IMR-90 (cell line): Measurements from ENCODE around the gene RNF6. TPM values are rescaled to one million over a fixed set of nuclear protein-coding genes. Genes with fewer than 3 reads are reported as not detected.
A peak's percentile ranks its signal among the peaks of the same experiment; 100 is the strongest.

Source experiments
- ATAC-seq: fragments of 200-7000 bp; cut with Tn5 transposase; 2 replicates; pipeline ENCODE4 v1.9.1; 2020; ENCODE audit warnings: low read depth, mild to moderate bottlenecking, moderate library complexity
- BruUV-seq: library from RNA; stranded (reverse); fragments of 400-500 nt; replicated peaks from 2 replicates; lab custom pipeline; 2021; lab: Mats Ljungman, UMichigan
- CTCF ChIA-PET: fragments of 300-600 bp; formaldehyde crosslinking; extraction: SDS; loops from one replicate; lab custom pipeline; 2021; ENCODE audit warnings: antibody characterized with exemption; lab: Yijun Ruan, JAX
- POLR2A ChIA-PET: fragments of 300-600 bp; sonication (Branson Sonifier 250); formaldehyde crosslinking; loops from one replicate; lab custom pipeline; 2022; ENCODE audit warnings: antibody characterized with exemption; ENCODE audit not compliant: unreplicated experiment; lab: Charles Lee
- DNase-seq: peaks from one replicate; pipeline ENCODE4 v3.0.0; 2013
- H2AFZ ChIP-seq: replicated peaks from 2 replicates; pipeline ENCODE3; 2013; ENCODE audit warnings: low read length, mild to moderate bottlenecking; ENCODE audit not compliant: poor library complexity
- H2AK5ac ChIP-seq: 2 replicates; pipeline ENCODE4 v1.6.1; 2013; ENCODE audit warnings: low read depth, low read length, inconsistent platforms
- H2AK9ac ChIP-seq: replicated peaks from 2 replicates; pipeline ENCODE3; 2013; ENCODE audit warnings: mild to moderate bottlenecking, low read depth, low read length, moderate library complexity; ENCODE audit not compliant: poor library complexity
- H2BK120ac ChIP-seq: 2 replicates; pipeline ENCODE4 v1.6.1; 2013; ENCODE audit warnings: low read depth, low read length, inconsistent platforms
- H2BK15ac ChIP-seq: 3 replicates; pipeline ENCODE4 v1.6.1; 2013; ENCODE audit warnings: low read depth, low read length, inconsistent platforms
- H2BK20ac ChIP-seq: 2 replicates; pipeline ENCODE4 v1.6.1; 2013; ENCODE audit warnings: low read depth, mild to moderate bottlenecking, inconsistent platforms, low read length, moderate library complexity
- H2BK5ac ChIP-seq: 2 replicates; pipeline ENCODE4 v1.6.1; 2013; ENCODE audit warnings: mild to moderate bottlenecking, low read depth, low read length, inconsistent platforms; ENCODE audit not compliant: poor library complexity, severe bottlenecking
- H3K14ac ChIP-seq: replicated peaks from 2 replicates; pipeline ENCODE4 v1.6.1; 2013; ENCODE audit warnings: low read depth, low read length, inconsistent platforms
- H3K18ac ChIP-seq: 2 replicates; pipeline ENCODE4 v1.6.1; 2013; ENCODE audit warnings: low read depth, low read length, control low read depth
- H3K23ac ChIP-seq: 2 replicates; pipeline ENCODE4 v1.6.1; 2013; ENCODE audit warnings: low read depth, low read length, inconsistent platforms
- H3K27ac ChIP-seq: 2 replicates; pipeline ENCODE4 v1.5.1; 2013; ENCODE audit warnings: mild to moderate bottlenecking, control low read depth, low read length; ENCODE audit not compliant: insufficient read depth
- H3K27me3 ChIP-seq: 2 replicates; pipeline ENCODE4 v1.6.1; 2013; ENCODE audit warnings: low read length; ENCODE audit not compliant: control insufficient read depth, insufficient read depth
- H3K36me3 ChIP-seq: 2 replicates; pipeline ENCODE4 v1.6.1; 2013; ENCODE audit warnings: low read length, mixed read lengths; ENCODE audit not compliant: control insufficient read depth, insufficient read depth
- H3K4ac ChIP-seq: 2 replicates; pipeline ENCODE4 v1.6.1; 2013; ENCODE audit warnings: low read depth, low read length, inconsistent platforms
- H3K4me1 ChIP-seq: 2 replicates; pipeline ENCODE4 v1.6.1; 2013; ENCODE audit warnings: low read length, mixed read lengths; ENCODE audit not compliant: control insufficient read depth, insufficient read depth
- H3K4me2 ChIP-seq: 2 replicates; pipeline ENCODE4 v1.6.1; 2013; ENCODE audit warnings: low read depth, mild to moderate bottlenecking, control low read depth, low read length, moderate library complexity
- H3K4me3 ChIP-seq: 2 replicates; pipeline ENCODE4 v1.5.1; 2013; ENCODE audit warnings: low read depth, mild to moderate bottlenecking, control low read depth, low read length, moderate library complexity; ENCODE audit not compliant: insufficient read depth
- H3K56ac ChIP-seq: 2 replicates; pipeline ENCODE4 v1.6.1; 2013; ENCODE audit warnings: low read length, inconsistent platforms; ENCODE audit not compliant: insufficient read depth; ENCODE audit errors: extremely low read depth
- H3K79me1 ChIP-seq, 2 experiments: 2 replicates each; pipeline ENCODE4 v1.6.1; 2013; ENCODE audit warnings: low read length in 2 of 2, inconsistent platforms in 1 of 2, low read depth in 1 of 2
- H3K9ac ChIP-seq: 2 replicates; pipeline ENCODE4 v1.6.1; 2013; ENCODE audit warnings: low read depth, low read length, control low read depth
- H3K9me1 ChIP-seq: 2 replicates; pipeline ENCODE4 v1.6.1; 2013; ENCODE audit warnings: low read length, inconsistent platforms; ENCODE audit not compliant: insufficient read depth
- H3K9me3 ChIP-seq: 2 replicates; pipeline ENCODE4 v1.6.1; 2013; ENCODE audit warnings: low read length; ENCODE audit not compliant: control insufficient read depth, insufficient read depth
- H4K20me1 ChIP-seq: 2 replicates; pipeline ENCODE4 v1.6.1; 2013; ENCODE audit warnings: low read length, inconsistent platforms; ENCODE audit not compliant: insufficient read depth
- H4K5ac ChIP-seq: 2 replicates; pipeline ENCODE4 v1.6.1; 2013; ENCODE audit warnings: mild to moderate bottlenecking, low read depth, low read length, control low read depth
- H4K8ac ChIP-seq, 2 experiments: 2 replicates each; pipeline ENCODE4 v1.6.1; 2013; ENCODE audit warnings: low read depth in 2 of 2, low read length in 2 of 2, control low read depth in 1 of 2, inconsistent platforms in 1 of 2
- H4K91ac ChIP-seq: 2 replicates; pipeline ENCODE4 v1.6.1; 2013; ENCODE audit warnings: low read depth, low read length, inconsistent platforms; ENCODE audit not compliant: insufficient read depth
- CHD1 ChIP-seq: IDR thresholded peaks from 2 replicates; pipeline ENCODE4 v1.6.1; 2012; ENCODE audit warnings: low read depth, low read length, improper control_type of control experiment
- MAZ ChIP-seq: IDR thresholded peaks from 2 replicates; pipeline ENCODE4 v1.6.1; 2012; ENCODE audit warnings: low read depth, mild to moderate bottlenecking, low read length, improper control_type of control experiment, moderate library complexity, borderline replicate concordance
- MXI1 ChIP-seq: IDR thresholded peaks from 2 replicates; pipeline ENCODE4 v1.6.1; 2012; ENCODE audit warnings: low read depth, mild to moderate bottlenecking, low read length, moderate library complexity, borderline replicate concordance
- NFE2L2 ChIP-seq: fragments of 150-350 bp; IDR thresholded peaks from 2 replicates; pipeline ENCODE4 v1.6.1; 2016; ENCODE audit warnings: low read depth, mild to moderate bottlenecking, low read length
- POLR2A ChIP-seq: IDR thresholded peaks from 2 replicates; pipeline ENCODE4 v1.6.1; 2012; ENCODE audit warnings: mild to moderate bottlenecking, low read depth, low read length
- RAD21 ChIP-seq: IDR thresholded peaks from 2 replicates; pipeline ENCODE4 v1.6.1; 2012; ENCODE audit warnings: low read length, improper control_type of control experiment
- RCOR1 ChIP-seq: IDR thresholded peaks from 2 replicates; pipeline ENCODE4 v1.6.1; 2012; ENCODE audit warnings: mild to moderate bottlenecking, low read length, improper control_type of control experiment; ENCODE audit not compliant: insufficient replicate concordance
- SMC3 ChIP-seq: fragments of 150-350 bp; IDR thresholded peaks from 2 replicates; pipeline ENCODE4 v1.6.1; 2016; ENCODE audit warnings: low read depth, mild to moderate bottlenecking, antibody characterized with exemption, low read length, moderate library complexity
- WGBS, 2 experiments: methylation state at CpG; one replicate each; pipeline versions ENCODE4 v1.1.5 to v1.1.7; 2013; ENCODE audit warnings: missing lambda C conversion rate in 2 of 2; ENCODE audit not compliant: insufficient read length in 1 of 2; ENCODE audit errors: extremely low coverage in 2 of 2; 5-methylcytosine and 5-hydroxymethylcytosine counted together
- dilution Hi-C: fragments of 300-500 bp; cut with HindIII; formaldehyde crosslinking; loops from one replicate; pipeline ENCODE4 v1.14.3; 2018; ENCODE audit warnings: low sequenced_read_pairs; ENCODE audit not compliant: unreplicated experiment
- in situ Hi-C: fragments of 300-500 bp; cut with MboI; formaldehyde crosslinking; loops from 3 replicates; pipeline ENCODE4 v1.14.3; 2019; ENCODE audit warnings: low sequenced_read_pairs, inconsistent platforms, mixed read lengths
- intact Hi-C: fragments of 100-400 bp; cut with micrococcal nuclease; formaldehyde crosslinking; loops from 2 replicates; pipeline ENCODE4 v1.10.0; 2022
- polyA plus RNA-seq, 3 experiments: library from polyadenylated mRNA; depleted of rRNA; stranded (reverse); fragments of >200 nt; gene quantifications; 2 replicates each; pipeline ENCODE4 v1.2.3, GENCODE V29; 2012; ENCODE audit warnings: low replicate concordance in 1 of 3
- total RNA-seq: library from RNA; depleted of rRNA; stranded (reverse); fragments of >200 nt; gene quantifications from 2 replicates; pipeline ENCODE4 v1.2.3, GENCODE V29; 2012
- TF ChIP-seq, protein P1 (sequence below): conservative IDR thresholded peaks from 2 replicates; pipeline ENCODE4 v1.5.1; 2012; ENCODE audit warnings: mild to moderate bottlenecking, low read depth, low read length, improper control_type of control experiment
- TF ChIP-seq, protein P2 (sequence below): fragments of 150-350 bp; IDR thresholded peaks from 2 replicates; pipeline ENCODE4 v1.6.1; 2017; ENCODE audit warnings: mild to moderate bottlenecking, antibody characterized with exemption, low read length, low read depth

RNF6 gene
- total and polyA plus RNA-seq, 2 of the 4 experiments (the other 2 are of a cell fraction) = 22.9 to 33.3 TPM

DNA sequence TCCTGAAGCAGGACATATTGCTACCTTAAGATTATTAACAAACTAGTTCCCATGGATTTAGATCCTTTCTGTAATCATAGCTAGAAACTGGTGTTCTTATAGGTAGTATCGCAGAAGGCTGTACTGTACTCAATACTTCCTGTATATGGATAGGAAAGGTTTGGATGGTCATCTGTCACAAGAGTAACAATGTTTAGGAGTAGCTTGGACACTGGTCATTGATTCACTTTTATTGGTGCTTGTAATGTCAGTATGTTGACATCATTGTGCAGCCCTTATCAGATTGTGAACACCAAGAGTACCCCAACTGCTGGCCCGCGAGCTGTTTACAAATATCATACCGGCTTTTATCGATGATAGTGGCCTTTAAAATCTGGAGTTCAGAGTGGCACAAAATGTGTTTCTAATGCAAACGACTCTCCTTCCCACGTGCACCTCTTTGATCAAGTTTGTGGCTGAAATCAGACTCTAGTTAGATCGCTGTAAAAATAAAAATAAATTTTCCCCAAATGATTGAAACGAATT, 31.2 kb upstream of the RNF6 start:
- Histone ChIP-seq H3K18ac (no peak overlapping the region), H3K4me1 (no peaks in the 10 kb centered on the region), H3K27me3 (peaks cover 2% of the 10 kb centered on the region; the same call in 1 of the 2 replicates), H2AK9ac (no peak overlapping the region), H3K4me2 (peak overlapping the region; percentile 66), H2BK15ac (no peak overlapping the region), H3K9ac (no peak overlapping the region), H3K9me3 (no peaks in the 10 kb centered on the region), H2BK5ac (no peak overlapping the region), H4K91ac (no peak overlapping the region), H3K4me3 (peak overlapping the region; percentile 82; the same call in 1 of the 2 replicates), H2AFZ (peak overlapping the region; percentile 99), H3K56ac (no peak overlapping the region), H3K36me3 (no peaks in the 10 kb centered on the region), H3K4ac (peak overlapping the region; percentile 43; the same call in 1 of the 2 replicates), H4K20me1 (peaks cover 10% of the 10 kb centered on the region; the same call in 1 of the 2 replicates), H2AK5ac (no peak overlapping the region), H2BK20ac (no peak overlapping the region), H3K27ac (no peak overlapping the region), H3K23ac (peak overlapping the region; percentile 77; the same call in 1 of the 2 replicates), H3K14ac (0 out of 2 replicates have a peak overlapping the region, but pooled peaks have one; percentile 49), H2BK120ac (no peak overlapping the region), H4K8ac (peak overlapping the region; percentile 49 to 78; a peak in 3 of 4 replicates), H3K79me1 (peaks cover 0 to 6% of the 10 kb centered on the region in 2 experiments; a peak in 2 of 4 replicates), H4K5ac (no peak overlapping the region), H3K9me1 (peaks cover 5% of the 10 kb centered on the region; the same call in 1 of the 2 replicates)
- in situ Hi-C loops = no loop called here
- TF ChIP-seq, protein P1, sequence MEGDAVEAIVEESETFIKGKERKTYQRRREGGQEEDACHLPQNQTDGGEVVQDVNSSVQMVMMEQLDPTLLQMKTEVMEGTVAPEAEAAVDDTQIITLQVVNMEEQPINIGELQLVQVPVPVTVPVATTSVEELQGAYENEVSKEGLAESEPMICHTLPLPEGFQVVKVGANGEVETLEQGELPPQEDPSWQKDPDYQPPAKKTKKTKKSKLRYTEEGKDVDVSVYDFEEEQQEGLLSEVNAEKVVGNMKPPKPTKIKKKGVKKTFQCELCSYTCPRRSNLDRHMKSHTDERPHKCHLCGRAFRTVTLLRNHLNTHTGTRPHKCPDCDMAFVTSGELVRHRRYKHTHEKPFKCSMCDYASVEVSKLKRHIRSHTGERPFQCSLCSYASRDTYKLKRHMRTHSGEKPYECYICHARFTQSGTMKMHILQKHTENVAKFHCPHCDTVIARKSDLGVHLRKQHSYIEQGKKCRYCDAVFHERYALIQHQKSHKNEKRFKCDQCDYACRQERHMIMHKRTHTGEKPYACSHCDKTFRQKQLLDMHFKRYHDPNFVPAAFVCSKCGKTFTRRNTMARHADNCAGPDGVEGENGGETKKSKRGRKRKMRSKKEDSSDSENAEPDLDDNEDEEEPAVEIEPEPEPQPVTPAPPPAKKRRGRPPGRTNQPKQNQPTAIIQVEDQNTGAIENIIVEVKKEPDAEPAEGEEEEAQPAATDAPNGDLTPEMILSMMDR = no peak
- TF ChIP-seq SMC3 = no peak
- no peak for TF ChIP-seq RAD21
- no peak for TF ChIP-seq RCOR1
- TF ChIP-seq MAZ = no peak
- TF ChIP-seq, protein P2, sequence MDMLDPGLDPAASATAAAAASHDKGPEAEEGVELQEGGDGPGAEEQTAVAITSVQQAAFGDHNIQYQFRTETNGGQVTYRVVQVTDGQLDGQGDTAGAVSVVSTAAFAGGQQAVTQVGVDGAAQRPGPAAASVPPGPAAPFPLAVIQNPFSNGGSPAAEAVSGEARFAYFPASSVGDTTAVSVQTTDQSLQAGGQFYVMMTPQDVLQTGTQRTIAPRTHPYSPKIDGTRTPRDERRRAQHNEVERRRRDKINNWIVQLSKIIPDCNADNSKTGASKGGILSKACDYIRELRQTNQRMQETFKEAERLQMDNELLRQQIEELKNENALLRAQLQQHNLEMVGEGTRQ = no peak
- TF ChIP-seq POLR2A = no peak
- no peak for TF ChIP-seq MXI1
- TF ChIP-seq CHD1 = no peak
- no peak for TF ChIP-seq NFE2L2
- dilution Hi-C loops = no loop called here
- 50% methylated on average over 2 of the region's 9 CpGs; no CpG with 5 or more reads in 1 of the 2 experiments for WGBS, 2 experiments
- no TSS peak for BruUV-seq
- ChIA-PET CTCF (no interaction called here), POLR2A (no interaction called here)
- DNase-seq (no peak), ATAC-seq (no peak)
- intact Hi-C loops = loop anchor here (10.0 kb wide), 1 partner anchor 241 kb away; no protein-coding TSS in a partner anchor
